ENCODE data around the gene PDE6D.

Gene PDE6D

DNA sequence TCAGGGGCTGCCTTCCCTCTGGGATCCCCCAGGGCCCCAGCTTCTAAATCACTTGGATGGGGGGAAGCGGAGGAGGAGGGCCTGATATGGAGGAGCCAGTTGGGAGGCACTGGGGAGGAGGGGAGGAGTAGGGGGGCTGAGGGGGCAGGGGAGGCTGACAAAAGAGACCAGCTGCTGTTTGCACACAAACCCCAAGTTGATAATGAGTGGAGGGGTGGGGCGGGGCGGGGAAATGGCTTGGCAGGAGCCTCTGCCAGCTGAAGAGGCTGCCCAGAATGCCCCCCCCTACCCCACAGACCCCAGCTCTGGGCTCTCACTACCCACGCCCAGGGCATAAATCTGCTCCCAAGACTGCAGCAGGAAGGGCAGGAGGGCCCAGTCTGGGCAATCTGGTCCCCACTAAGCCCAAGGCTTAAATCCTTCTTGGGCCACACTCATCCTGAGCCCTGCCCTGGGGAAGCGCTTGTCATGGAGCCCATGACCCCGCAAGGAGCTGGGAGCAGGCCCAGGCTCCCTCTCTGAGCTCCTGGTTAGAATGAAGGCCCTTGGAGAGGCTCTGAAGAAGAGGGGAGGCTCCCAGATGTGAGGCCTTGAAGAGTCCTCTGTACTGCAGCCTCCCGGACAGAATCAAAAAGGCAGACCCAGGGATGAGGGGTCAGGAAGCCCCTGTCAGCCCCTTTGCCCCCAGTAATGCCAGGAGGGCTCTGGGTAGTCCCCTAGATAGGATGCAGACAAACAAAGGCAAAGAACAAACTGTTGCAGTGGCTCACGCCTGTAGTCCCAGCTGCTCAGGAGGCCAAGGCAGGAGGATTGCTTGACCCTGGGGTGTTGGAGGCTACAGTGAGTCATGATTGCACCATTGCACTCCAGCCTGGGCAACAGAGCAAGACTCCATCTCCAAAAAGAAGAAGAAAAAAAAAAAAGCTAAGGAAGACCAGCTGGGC is 97.5 kb downstream of the PDE6D start:
- Histone ChIP-seq H3K4me3 (ENCODE audit: low read length) (no peak overlapping the region), H3K27ac (ENCODE audit: low read length) (no peak overlapping the region), H3K36me3 (replicated peaks; ENCODE audit: low read depth, low read length) (no peaks in the 10 kb centered on the region), H3K27me3 (ENCODE audit: low read depth, low read length) (no peaks in the 10 kb centered on the region), H4K20me1 (ENCODE audit: insufficient read depth, low read length) (no peaks in the 10 kb centered on the region), H3K9me3 (ENCODE audit: insufficient read depth, low read length) (no peaks in the 10 kb centered on the region), H3K4me2 (ENCODE audit: low read length) (no peak overlapping the region), H3K9ac (ENCODE audit: low read length) (no peak overlapping the region), H3K4me1 (ENCODE audit: low read length) (peaks cover 51% of the 10 kb centered on the region), H3K79me2 (ENCODE audit: low read length) (peaks cover 8% of the 10 kb centered on the region; the same call in 1 of the 2 replicates), H2AFZ (ENCODE audit: low read depth, low read length) (no peak overlapping the region)
- no peak for TF ChIP-seq CTCF (IDR thresholded peaks at IDR 0.05; ENCODE audit: low read depth, low read length)
- no peak for TF ChIP-seq EZH2phosphoT487 (IDR thresholded peaks at IDR 0.05; ENCODE audit: low read depth)

DNA sequence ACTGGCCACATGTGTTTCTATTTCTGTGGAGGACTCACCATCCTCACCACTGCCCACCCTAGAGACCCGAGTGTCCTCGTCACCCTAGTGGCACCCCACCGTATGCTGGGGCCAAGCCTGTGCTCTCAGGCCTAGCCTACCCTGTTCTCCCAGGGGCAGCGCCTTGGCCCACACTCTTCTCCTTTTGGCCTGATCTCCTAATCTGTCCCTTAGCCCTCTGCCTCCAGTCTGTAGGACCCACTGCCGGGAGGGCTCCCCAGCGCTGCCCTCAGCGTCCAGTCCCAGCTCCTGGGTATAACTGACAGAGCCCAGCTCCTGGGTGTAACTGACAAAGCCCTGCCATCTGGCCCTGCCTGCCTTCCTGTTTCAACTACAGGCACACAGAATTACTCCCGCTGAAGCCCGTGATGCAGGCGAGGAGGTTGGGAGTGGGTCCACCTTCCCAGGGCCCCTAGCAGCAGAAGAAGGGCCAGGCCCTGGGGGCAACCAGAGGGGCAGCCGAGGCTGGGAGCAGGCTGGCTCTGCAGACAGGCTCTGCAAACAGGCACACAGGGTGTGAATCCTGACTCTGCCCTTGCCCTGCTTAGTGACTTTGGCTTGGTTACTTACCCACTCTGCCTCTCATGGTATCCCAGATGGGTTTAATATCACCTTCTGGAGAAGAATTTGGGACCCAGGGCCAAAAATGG is 98.3 kb downstream of the PDE6D start:
- Histone ChIP-seq H3K9ac (ENCODE audit: low read length) (no peak overlapping the region), H3K4me3 (ENCODE audit: low read length) (no peak overlapping the region), H3K9me3 (ENCODE audit: insufficient read depth, low read length) (no peaks in the 10 kb centered on the region), H3K36me3 (replicated peaks; ENCODE audit: low read depth, low read length) (no peaks in the 10 kb centered on the region), H3K27me3 (ENCODE audit: low read depth, low read length) (no peaks in the 10 kb centered on the region), H2AFZ (ENCODE audit: low read depth, low read length) (no peak overlapping the region), H4K20me1 (ENCODE audit: insufficient read depth, low read length) (no peaks in the 10 kb centered on the region), H3K4me1 (ENCODE audit: low read length) (peaks cover 49% of the 10 kb centered on the region), H3K79me2 (ENCODE audit: low read length) (peaks cover 8% of the 10 kb centered on the region; the same call in 1 of the 2 replicates), H3K27ac (ENCODE audit: low read length) (no peak overlapping the region), H3K4me2 (ENCODE audit: low read length) (no peak overlapping the region)
- TF ChIP-seq CTCF (IDR thresholded peaks at IDR 0.05; ENCODE audit: low read depth, low read length): no peak
- no peak for TF ChIP-seq EZH2phosphoT487 (IDR thresholded peaks at IDR 0.05; ENCODE audit: low read depth)

Data from OCI-LY3 (cell line).